ENCODE data around the gene FBXL16.
"Not testable (repeated sequence)": the region's sequence is repeated elsewhere in the genome, so short reads cannot be mapped to it uniquely, and the experiment has no call there.

FBXL16 gene, protein sequence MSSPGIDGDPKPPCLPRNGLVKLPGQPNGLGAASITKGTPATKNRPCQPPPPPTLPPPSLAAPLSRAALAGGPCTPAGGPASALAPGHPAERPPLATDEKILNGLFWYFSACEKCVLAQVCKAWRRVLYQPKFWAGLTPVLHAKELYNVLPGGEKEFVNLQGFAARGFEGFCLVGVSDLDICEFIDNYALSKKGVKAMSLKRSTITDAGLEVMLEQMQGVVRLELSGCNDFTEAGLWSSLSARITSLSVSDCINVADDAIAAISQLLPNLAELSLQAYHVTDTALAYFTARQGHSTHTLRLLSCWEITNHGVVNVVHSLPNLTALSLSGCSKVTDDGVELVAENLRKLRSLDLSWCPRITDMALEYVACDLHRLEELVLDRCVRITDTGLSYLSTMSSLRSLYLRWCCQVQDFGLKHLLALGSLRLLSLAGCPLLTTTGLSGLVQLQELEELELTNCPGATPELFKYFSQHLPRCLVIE

DNA sequence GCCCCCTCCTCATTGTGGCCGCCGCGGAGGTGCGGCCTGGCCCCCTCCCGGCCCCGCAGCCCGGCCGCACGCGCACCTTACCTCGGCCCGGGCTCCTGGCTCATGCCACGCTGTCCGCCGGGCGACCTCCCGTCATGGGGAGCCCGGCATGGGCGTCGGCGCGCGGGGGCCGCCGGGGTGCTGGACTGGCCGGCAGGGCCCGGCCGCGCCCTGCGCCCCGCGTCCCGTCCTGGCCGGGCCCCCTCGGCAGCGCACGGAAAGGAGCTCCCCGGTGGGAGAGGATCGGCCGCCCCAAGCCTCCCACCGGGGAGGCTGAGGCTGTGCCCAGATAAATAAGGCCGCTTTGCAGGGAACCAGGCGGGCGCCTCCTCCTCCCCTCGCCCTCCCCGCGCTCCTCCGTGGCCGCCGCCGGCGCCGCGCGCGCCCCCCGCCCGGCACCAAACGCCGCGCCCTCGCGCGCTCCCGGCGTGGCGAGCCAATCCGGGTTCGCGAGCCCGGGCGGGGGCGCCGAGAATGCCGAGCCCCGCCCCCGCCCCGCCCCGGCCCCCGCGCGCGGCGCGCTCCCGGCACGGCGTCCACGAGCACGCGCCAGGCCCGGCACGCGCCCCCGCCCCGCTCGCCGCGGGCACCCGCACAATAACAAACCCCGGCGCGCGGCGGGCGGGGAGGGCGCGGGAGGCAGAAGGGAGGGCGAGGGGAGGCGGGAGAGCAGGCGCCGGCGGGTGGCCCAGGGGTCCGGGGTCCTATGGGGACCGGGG lies at the start of gene FBXL16:
TSS of gene FBXL16 (minus strand) at position 371 of the 758 bp plus-strand sequence. CDS start 8,396 bp downstream, outside the sequence.
- no peak for DNase-seq

DNA sequence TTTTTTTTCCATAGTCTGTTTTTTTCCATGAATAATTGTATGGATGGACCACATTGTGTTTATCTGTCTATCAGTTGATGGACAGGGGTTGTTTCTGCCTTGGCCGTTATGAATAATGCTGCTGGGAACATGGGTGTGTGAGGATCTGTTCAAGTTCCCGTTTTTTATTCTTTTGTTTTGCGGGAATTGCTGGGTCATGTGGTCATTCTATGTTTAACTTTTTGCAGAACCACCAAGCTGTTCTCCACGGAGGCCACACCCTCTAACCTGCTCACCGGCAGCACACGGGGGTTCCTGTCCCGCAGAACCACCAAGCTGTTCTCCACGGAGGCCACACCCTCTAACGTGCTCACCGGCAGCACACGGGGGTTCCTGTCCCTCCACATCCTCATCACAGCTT lies 49.1 kb upstream of the FBXL16 start:
- no peak for DNase-seq

DNA sequence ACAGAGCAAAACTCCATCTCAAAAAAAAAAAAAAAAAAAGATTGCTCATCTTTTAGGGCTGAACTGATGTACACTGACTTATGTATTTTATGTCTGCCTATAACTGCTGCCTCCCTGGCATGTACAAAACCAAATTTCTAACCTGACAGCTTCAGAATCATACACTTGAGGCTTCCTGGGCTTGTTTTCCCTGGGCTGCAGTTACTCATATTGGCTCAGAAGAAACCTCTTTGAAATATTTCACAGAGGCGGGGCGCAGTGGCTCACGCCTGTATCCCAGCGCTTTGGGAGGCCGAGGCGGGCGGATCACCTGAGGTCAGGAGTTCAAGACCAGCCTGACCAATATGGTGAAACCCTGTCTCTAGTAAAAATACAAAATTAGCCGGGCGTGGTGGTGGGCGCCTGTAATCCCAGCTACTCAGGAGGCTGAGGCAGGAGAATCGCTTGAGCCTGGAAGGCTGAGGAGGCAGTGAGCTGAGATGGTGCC lies 48.6 kb upstream of the FBXL16 start:
- DNase-seq = not testable (repeated sequence)

DNA sequence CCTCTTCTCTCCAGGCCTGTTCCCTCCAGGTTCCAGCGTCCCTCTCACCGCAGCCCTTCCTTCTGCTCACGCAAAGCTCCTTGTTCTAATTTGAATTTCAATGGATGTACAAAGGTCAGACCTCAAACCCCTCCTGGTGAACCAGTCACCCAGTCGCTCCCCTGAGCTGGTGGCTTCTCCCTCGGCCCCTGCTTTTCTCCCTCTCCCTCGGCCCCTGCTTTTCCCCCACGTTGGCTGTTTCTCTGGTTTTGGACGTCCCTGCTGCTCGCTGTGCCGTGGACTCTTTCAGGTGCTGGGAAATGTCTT lies 46.4 kb upstream of the FBXL16 start:
- no peak for DNase-seq

DNA sequence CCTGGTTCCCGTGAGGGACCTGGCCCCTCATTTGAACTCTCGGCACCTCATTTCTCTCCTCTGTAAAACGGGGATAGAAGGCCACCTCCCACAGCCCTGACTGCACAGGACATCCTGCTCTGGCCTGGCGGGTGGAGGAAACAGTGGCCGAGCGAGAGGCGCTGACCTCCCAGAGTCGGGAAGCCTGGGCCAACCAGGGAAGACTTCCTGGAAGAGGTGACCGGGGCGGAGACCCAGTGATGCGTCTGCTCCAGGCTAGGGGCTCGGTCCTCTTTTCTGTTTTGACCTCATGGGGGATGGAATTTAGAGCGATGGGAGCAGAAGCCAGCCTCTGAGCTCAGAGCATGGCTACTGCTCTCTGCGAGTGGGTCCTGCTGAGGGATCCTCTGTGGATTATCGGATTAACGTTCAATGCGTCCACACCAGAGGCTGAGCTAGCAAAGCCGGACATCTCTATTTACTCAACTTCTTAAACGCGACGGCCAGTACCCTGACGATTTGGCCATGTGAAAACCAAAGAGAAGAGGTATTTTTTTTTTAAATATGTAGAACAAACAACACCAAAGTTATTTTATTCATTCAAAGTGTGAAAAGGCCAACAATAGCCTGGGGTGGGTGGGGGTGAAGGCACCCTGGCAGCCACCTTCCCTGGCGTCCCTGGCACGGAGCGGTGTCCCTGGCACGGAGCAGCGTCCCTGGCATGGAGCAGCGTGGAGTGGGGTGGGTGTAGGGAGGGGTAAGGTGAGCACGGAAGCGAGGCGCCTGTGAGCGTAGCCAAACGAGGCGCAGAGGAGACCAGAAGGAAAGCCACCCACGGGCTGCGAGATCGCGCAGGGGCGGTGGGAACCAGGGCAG lies 45.8 kb upstream of the FBXL16 start:
- no peak for DNase-seq

DNA sequence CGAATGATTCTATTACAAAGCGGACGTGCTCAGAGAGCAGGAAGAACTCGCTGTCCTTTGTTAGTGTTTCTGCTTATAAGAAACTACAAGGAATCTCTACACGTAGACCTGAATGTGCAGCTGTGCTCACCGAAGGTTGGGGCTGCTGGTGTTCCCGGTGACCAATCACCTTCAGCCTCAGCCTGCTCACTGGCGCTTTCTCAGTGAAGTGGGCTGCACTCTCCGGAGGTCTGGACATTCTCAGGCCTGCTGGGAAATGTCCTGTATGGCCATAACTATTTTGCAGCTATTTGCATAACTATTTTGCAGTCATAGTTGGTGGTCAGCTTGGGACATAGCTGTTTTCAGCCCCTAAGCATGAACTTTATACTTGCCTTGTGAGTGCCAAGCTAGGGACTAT lies 44.9 kb upstream of the FBXL16 start:
- no peak for DNase-seq

DNA sequence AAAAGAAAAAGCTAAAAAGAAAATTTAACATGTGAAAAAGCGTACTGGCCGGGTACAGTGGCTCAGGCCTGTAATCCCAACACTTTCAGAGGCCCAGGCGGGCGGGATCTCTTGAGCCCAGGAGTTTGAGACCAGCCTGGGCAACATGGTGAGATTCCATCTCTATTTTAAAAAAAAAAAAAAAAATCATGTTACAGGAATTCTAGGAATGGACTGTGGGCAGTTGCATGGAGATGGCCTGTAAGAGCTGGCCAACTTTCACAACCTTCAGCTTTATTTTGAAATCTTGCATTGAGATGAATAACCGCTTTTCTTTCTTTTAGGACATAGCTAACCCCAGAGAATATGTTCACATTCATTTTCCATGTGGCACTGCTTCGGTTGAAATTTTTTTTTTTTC lies 43.4 kb upstream of the FBXL16 start:
- DNase-seq = no peak

DNA sequence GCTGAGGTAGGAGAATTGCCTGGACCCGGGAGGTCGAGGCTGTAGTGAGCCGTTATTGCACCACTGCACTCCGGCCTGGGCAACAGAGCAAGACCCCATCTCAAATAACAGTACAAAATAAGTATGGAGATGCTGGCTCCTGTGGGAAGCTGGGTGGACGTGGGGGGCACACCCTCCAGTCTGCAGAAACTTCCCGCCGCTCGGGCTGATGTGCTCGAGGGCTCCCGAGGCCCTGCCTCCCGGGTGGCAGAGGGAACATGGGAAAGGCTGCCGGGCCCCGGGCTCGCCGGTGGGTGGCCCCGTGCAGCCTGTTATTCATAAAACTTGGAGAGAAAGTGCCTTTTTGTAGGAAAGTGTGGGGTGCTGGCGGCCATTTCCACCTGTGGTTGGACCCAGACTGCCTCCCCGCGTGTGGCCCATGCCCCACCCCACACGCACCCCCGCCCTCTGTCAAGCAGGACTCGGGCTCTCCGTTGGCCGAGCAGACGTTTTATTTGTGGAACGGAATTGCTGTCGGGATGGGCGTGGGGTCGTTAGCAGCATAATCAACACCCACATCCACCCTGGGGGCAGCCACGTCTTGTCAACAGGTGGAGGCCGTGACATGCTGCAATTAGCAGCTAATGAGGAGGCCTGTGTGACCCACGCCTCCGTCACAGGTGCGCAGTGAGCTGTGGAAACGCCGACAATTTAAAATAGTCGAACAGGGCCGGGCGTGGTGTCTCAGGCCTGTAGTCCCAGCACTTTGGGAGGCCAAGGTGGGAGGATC lies 42.6 kb upstream of the FBXL16 start:
- no peak for DNase-seq

DNA sequence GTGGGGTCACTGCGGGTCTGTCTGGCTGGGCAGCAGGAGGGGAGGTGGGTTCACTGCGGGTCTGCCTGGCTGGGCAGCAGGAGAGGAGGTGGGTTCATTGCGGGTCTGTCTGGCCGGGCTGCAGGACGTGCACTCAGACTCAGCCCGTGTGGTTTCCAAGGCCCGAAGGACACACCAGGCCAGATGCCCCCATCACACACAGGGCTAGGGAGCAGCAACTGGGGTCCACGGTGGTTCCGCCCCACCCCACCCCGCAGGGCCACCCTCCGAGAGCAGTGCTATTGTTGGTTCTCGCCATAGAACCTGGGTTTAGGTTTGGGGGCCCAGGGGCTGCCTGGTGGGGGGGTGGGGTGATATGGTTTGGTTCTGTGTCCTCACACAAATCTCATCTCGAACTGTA lies 41.0 kb upstream of the FBXL16 start:
- no peak for DNase-seq

DNA sequence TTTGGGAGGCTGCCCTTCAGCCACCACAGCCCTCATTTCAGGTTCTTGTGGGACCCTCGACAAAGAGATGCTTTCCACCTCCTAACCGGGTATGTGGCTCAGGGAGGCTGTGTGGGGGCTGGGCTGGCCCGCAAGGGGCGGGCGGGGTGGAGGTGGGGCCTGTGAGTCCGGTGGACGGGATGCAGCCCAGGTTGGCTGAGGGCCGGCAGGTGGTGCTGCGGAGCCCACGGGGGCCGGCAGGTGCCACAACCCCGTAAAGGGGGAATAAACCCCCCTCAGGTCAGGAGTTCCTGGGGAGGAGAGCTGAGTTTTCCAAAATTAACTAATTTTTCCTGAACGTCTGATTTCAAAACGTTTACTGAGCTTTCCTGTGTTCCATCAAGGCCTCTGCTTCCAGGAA lies 40.1 kb upstream of the FBXL16 start:
- DNase-seq = no peak

DNA sequence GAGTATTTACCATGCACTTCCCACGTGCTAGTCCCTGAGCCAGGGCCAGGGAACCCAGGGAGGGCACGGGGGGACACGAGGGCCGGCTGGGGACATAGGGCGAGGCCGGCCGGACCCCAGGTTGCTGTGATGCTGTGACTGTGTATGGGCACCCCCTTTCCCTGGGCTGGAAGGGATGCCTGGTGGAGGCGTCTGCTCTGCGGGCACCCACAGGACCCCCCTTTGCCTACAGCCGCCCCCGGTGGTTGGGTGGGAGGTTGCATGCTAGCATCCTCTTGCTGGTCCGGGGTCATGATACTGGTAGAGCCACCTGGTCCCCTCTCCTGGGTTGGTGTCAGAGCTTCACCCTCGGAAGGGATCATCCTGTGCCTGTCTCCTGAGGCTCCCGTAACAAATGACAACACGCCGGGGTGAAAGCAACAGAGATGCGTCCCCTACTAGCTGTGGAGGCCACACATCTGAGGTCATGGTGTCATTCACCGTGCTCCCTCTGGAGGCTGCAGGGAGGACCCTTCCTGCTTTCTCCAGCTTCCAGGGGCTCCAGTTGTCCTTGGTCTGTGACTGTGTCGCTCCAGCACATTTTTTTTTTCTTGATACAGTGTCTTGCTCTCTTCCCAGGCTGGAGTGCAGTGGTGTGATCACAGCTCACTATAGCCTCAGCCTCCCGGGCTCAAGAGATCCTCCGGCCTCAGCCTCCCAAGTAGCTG lies 38.3 kb upstream of the FBXL16 start:
- DNase-seq = no peak

DNA sequence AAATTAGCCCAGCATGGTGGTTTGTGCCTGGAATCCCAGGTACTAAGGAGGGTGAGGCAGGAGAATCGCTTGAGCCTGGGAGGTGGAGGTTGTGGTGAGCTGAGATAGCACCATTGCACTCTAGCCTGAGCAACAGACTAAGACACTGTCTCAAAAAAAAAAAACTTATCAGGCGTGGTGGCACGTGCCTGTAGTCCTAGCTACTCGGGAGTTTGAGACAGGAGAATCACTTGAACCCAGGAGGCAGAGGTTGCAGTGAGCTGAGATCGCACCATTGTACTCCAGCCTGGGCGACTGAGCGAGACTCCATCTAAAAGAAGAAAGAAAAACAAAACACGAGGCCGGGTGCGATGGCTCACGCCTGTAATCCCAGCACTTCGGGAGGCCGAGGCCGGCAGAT lies 37.3 kb upstream of the FBXL16 start:
- not testable (repeated sequence) for DNase-seq

DNA sequence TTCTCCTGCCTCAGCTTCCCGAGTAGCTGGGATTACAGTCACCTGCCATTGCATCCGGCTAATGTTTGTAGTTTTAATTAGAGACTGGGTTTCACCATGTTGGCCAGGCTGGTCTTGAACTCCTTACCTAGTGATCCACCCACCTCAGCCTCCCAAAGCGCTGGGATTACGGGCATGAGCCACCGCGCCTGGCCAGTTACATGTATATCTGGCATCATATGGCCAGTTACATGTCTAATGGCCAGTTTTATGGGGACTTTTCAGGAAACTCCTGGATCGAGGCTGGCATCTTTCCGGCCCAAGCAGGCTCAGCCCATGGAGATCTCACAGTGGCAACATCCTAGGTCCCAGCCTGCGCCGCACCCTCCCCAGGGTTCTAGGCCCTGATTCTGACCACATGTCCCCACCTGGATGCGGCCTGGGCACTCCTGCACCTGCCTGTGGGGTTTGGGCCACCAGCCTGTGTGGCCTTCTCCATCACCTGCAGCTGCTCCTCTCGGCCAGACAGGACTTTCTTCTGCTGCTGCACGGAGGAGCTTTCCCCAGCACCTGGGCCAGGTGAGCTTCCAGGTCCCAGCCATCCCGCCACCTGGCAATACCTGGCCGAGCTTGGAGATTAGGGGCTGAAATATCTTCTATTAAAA lies 36.5 kb upstream of the FBXL16 start:
- DNase-seq = no peak

DNA sequence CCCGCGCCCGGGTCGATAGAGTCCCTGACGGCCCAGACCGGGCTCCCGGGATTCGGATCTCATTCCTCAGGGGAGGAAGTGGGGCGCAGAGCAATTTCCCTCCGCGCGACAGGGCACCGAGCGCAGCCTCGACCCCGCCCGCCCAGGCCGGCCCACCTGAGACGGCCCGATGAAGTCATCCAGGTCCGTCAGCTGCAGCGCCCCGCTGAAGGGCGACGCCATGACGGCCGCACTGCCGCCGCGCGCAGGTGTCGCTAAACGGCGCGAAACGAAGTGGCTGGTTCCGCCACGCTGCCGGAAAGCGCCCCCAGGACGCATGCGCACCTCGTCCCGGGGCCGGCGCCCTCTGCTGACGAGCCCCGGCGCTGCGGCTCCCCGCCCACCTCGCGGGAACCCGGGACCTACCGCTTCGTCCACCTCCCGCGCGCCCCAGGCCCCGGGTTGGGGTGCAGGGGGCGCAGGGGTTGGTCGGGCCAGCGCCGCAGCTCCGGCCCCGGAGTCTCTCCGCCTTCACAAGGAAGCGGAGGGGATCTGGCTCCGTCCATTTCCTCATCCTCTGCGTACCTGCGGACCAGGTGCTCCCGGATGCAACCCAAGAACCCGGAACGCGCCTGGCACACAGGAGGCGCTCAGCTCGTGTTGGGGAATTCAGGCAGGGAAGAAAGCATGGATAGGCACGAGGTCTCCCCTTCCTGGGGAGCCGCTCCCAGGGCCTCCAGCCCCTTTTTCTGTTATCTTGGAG lies 35.3 kb upstream of the FBXL16 start, which contains the start of gene CIAO3:
TSS of gene CIAO3 (minus strand) at position 234 of the 742 bp plus-strand sequence. CDS start at position 222, 12 bp downstream.
- peak; percentile 89 to 92 for DNase-seq

DNA sequence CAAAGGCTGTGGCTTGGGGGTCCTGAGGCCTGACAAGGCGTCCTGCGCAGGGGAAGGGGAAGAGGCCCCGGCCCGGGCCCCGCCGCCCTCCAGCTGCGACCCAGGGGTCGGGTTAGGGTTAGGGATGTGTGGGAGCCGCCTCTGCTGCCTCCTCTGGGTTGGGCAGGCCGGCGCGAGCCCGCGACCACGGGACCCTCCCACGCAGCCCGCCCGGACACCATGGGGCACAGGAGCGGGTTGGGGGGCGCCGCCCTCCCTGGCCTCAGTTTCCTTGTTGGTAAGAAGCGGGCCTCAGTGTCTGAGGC lies 34.8 kb upstream of the FBXL16 start:
- DNase-seq = no peak

DNA sequence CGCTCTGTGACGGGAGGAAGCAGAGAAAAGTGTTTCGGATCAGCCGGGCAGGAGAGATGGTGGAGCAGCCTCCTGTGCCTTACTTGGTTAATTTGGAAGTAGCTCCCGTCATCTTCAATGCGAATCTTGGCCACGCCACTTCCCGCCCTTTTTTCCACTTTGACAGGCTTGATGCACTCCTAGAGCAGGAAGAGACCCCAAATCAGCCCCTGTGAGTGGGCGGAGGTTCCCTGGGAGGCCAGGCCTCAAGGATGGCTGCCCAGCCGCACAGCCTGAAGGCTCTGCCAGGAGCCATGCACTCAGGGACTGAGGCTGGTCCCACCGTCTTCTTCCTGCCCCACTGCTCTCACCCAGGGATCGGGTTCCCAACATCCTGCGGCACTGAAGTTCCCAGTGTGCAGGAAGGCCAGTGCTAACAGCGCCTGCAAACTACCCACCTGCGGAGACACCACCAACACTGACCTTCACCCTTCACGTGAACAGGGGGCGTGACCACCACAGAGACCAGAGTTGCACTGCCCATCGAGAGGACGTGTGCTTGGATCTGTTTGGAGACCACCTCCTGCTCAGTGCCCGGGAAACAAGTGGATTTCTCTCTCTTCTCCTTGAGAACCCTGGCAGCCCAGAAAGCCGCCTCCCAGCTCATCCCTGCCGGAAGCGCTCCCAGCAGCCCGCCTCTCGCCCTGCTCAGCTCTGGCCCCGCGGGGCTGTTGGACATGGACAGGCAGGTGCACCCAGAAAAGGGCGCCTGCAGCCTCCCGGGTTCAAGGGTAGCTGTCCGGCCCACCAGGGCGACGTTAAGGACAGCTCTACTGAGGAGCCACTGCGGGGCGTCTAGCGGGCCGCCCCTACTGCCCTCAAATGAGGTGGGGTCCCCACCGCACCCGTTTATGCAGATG lies 34.2 kb upstream of the FBXL16 start:
- DNase-seq = no peak

DNA sequence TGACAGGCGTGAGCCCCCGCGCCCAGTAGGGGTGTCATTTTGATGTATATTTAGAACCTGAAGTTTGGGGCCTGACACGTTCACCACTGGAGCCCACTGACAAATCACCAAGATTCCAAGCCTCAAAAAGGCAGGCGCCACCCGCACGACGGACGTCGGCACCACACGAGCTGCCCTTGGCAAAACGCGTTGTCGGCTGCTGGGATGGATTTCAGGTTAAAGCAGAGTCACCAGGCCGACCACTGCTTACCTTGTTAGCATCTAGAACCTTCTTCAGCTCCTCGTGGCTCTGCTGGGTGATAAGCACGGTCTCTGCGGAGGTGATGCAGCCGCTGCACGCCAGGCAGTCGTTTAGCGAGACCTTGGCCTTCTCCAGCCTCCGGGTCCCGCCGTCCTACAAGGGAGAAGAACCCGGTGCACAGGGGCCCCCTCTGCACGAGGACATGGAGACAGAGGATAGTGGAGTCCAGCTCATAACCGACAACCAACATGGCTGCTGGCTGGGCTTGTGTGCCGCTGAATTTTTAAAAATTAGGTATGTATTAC lies 31.4 kb upstream of the FBXL16 start:
- DNase-seq = no peak

DNA sequence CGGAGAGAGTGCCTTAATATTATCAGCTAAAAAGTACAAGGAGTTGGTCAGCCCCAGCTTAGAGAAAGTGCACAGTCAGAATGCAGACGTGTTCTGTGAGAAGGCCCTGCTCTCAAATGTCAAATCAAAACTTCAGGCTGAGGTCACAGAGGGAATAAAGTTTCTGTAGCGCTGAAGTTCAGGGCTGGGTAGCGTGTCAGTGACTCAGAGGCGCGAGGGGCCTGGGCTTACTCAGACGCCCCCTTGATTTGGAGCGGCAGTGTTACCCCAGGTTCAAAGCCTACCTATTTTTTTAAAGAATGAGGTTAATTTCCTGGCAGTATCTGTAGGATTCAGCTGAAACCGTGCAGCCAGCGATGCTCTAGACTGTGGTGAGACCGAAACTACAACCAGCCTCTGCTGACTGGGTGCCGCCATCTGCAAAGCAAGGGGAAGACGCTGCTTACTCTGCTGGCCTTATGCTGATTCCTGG lies 30.4 kb upstream of the FBXL16 start:
- DNase-seq = no peak

Measured in stimulated activated CD4-positive, alpha-beta T cell treated with anti-CD3 and anti-CD28 coated beads, Interleukin-4, amount 100 ng/mL, for 4 hours (primary cell).